H9 (cell line): ENCODE results near the gene HERC6. TPM values are rescaled to one million over a fixed set of nuclear protein-coding genes. Genes with fewer than 3 reads are reported as not detected.

Experiments used
- DNase-seq: peaks from one replicate; pipeline ENCODE4 v3.0.0-alpha.2; 2017
- H2AFZ ChIP-seq: one replicate; pipeline ENCODE4 v1.6.1; 2013; ENCODE audit warnings: mild to moderate bottlenecking, low read length, control low read depth, moderate library complexity
- H2AK5ac ChIP-seq: 2 replicates; pipeline ENCODE4 v1.6.1; 2013; ENCODE audit warnings: low read length, control low read depth, mixed read lengths; ENCODE audit not compliant: insufficient read length
- H2BK120ac ChIP-seq: one replicate; pipeline ENCODE4 v1.6.1; 2013; ENCODE audit warnings: low read depth, mild to moderate bottlenecking, low read length, control low read depth, inconsistent platforms; ENCODE audit not compliant: poor library complexity, severe bottlenecking
- H2BK12ac ChIP-seq: 2 replicates; pipeline ENCODE4 v1.6.1; 2013; ENCODE audit warnings: low read length, control low read depth, mixed read lengths, low read depth; ENCODE audit not compliant: insufficient read length
- H2BK15ac ChIP-seq: 2 replicates; pipeline ENCODE4 v1.6.1; 2013; ENCODE audit warnings: low read depth, low read length, control low read depth
- H2BK20ac ChIP-seq: one replicate; pipeline ENCODE4 v1.6.1; 2013; ENCODE audit warnings: low read depth, mild to moderate bottlenecking, low read length, control low read depth, inconsistent platforms; ENCODE audit not compliant: poor library complexity, severe bottlenecking
- H2BK5ac ChIP-seq: 2 replicates; pipeline ENCODE4 v1.6.1; 2013; ENCODE audit warnings: low read length, control low read depth, mixed read lengths; ENCODE audit not compliant: insufficient read length
- H3K14ac ChIP-seq: 2 replicates; pipeline ENCODE4 v1.6.1; 2013; ENCODE audit warnings: low read length, control low read depth; ENCODE audit not compliant: insufficient read depth
- H3K18ac ChIP-seq: 2 replicates; pipeline ENCODE4 v1.6.1; 2013; ENCODE audit warnings: low read depth, mild to moderate bottlenecking, mixed read lengths, low read length, control low read depth; ENCODE audit not compliant: insufficient read length
- H3K23ac ChIP-seq: 2 replicates; pipeline ENCODE4 v1.6.1; 2013; ENCODE audit warnings: low read length, control low read depth, mixed read lengths, low read depth; ENCODE audit not compliant: insufficient read length
- H3K23me2 ChIP-seq: 2 replicates; pipeline ENCODE4 v1.6.1; 2013; ENCODE audit warnings: low read depth, mild to moderate bottlenecking, mixed read lengths, low read length, control low read depth; ENCODE audit not compliant: insufficient read length, poor library complexity, severe bottlenecking
- H3K27ac ChIP-seq: 2 replicates; pipeline ENCODE4 v1.5.1; 2013; ENCODE audit warnings: low read length, control low read depth, mixed read lengths, low read depth; ENCODE audit not compliant: insufficient read length
- H3K27me3 ChIP-seq: 2 replicates; pipeline ENCODE4 v1.6.1; 2013; ENCODE audit warnings: low read length, control low read depth, inconsistent platforms; ENCODE audit not compliant: insufficient read depth
- H3K4ac ChIP-seq: 2 replicates; pipeline ENCODE4 v1.6.1; 2013; ENCODE audit warnings: low read depth, mild to moderate bottlenecking, control low read depth, inconsistent platforms, low read length, moderate library complexity
- H3K4me1 ChIP-seq: 2 replicates; pipeline ENCODE4 v1.6.1; 2013; ENCODE audit warnings: low read length, control low read depth, inconsistent platforms; ENCODE audit not compliant: insufficient read depth
- H3K4me2 ChIP-seq: 2 replicates; pipeline ENCODE4 v1.6.1; 2013; ENCODE audit warnings: low read length, control low read depth, mixed read lengths; ENCODE audit not compliant: insufficient read length, insufficient read depth
- H3K56ac ChIP-seq: 2 replicates; pipeline ENCODE4 v1.6.1; 2013; ENCODE audit warnings: low read depth, mild to moderate bottlenecking, mixed read lengths, low read length, control low read depth; ENCODE audit not compliant: insufficient read length
- H3K79me1 ChIP-seq: 2 replicates; pipeline ENCODE4 v1.6.1; 2013; ENCODE audit warnings: low read depth, mild to moderate bottlenecking, moderate library complexity, low read length, control low read depth, inconsistent platforms; ENCODE audit not compliant: insufficient read depth, poor library complexity, severe bottlenecking
- H3K79me2 ChIP-seq: 2 replicates; pipeline ENCODE4 v1.6.1; 2013; ENCODE audit warnings: low read length, control low read depth, inconsistent platforms; ENCODE audit not compliant: insufficient read depth
- H3K9ac ChIP-seq: 2 replicates; pipeline ENCODE4 v1.6.1; 2013; ENCODE audit warnings: low read length, control low read depth, mixed read lengths; ENCODE audit not compliant: insufficient read length; ENCODE audit errors: extremely low read depth
- H3K9me3 ChIP-seq: one replicate; pipeline ENCODE4 v1.6.1; 2013; ENCODE audit warnings: low read depth, low read length, inconsistent platforms; ENCODE audit not compliant: control insufficient read depth
- H3T11ph ChIP-seq: one replicate; pipeline ENCODE4 v1.6.1; 2013; ENCODE audit warnings: mild to moderate bottlenecking, low read length, control low read depth, inconsistent platforms
- H4K20me1 ChIP-seq: one replicate; pipeline ENCODE4 v1.6.1; 2013; ENCODE audit not compliant: control insufficient read depth, insufficient read length, insufficient read depth
- H4K5ac ChIP-seq: 2 replicates; pipeline ENCODE4 v1.6.1; 2013; ENCODE audit warnings: low read depth, mild to moderate bottlenecking, mixed read lengths, low read length, control low read depth; ENCODE audit not compliant: insufficient read length
- H4K8ac ChIP-seq: replicated peaks from 2 replicates; pipeline ENCODE4 v1.6.1; 2013; ENCODE audit warnings: low read length, control low read depth, mixed read lengths, low read depth; ENCODE audit not compliant: insufficient read length
- H4K91ac ChIP-seq: 2 replicates; pipeline ENCODE4 v1.6.1; 2013; ENCODE audit warnings: low read depth, mild to moderate bottlenecking, moderate library complexity, mixed read lengths, low read length, control low read depth; ENCODE audit not compliant: insufficient read length
- H3K27ac Mint-ChIP-seq, 3 experiments: 2 replicates in 2 of 3; 3 replicates in 1 of 3; pipeline ENCODE4 v1.8.0; 2020 to 2021; ENCODE audit warnings: mixed read lengths in 3 of 3, mild to moderate bottlenecking in 1 of 3, moderate library complexity in 1 of 3
- H3K27me3 Mint-ChIP-seq: 2 replicates; pipeline ENCODE4 v1.8.0; 2021; ENCODE audit warnings: low read depth, mild to moderate bottlenecking, moderate library complexity, mixed read lengths
- H3K36me3 Mint-ChIP-seq, 3 experiments: 2 replicates in 2 of 3; 3 replicates in 1 of 3; pipeline ENCODE4 v1.8.0; 2020 to 2021; ENCODE audit warnings: low read depth in 3 of 3, mixed read lengths in 3 of 3; ENCODE audit not compliant: insufficient read depth in 1 of 3
- H3K4me1 Mint-ChIP-seq, 2 experiments: 2 replicates each; pipeline ENCODE4 v1.8.0; 2020; ENCODE audit warnings: mixed read lengths in 2 of 2
- H3K4me3 Mint-ChIP-seq, 2 experiments: 2 replicates in 1 of 2; 3 replicates in 1 of 2; pipeline ENCODE4 v1.8.0; 2020 to 2021; ENCODE audit warnings: mild to moderate bottlenecking in 2 of 2, mixed read lengths in 2 of 2, moderate library complexity in 1 of 2
- H3K9me3 Mint-ChIP-seq, 2 experiments: 2 replicates in 1 of 2; 3 replicates in 1 of 2; pipeline ENCODE4 v1.8.0; 2020; ENCODE audit warnings: mild to moderate bottlenecking in 2 of 2, mixed read lengths in 2 of 2, moderate library complexity in 1 of 2
- CTCF ChIP-seq: fragments of 200-600 bp; sonication (generic); conservative IDR thresholded peaks from 3 replicates; pipeline ENCODE4 v1.8.0; 2021; ENCODE audit warnings: antibody characterized with exemption, mild to moderate bottlenecking
- WGBS: extraction: QIAGEN DNeasy Blood & Tissue Kit; methylation state at CpG from one replicate; pipeline ENCODE4 v1.1.7; 2013; ENCODE audit warnings: missing lambda C conversion rate, low lambda C conversion rate, mixed read lengths; ENCODE audit not compliant: insufficient read length; ENCODE audit errors: extremely low coverage; 5-methylcytosine and 5-hydroxymethylcytosine counted together
- total RNA-seq: library from RNA; stranded (reverse); gene quantifications from 2 replicates; pipeline ENCODE4 v1.2.1, GENCODE V29; 2021

The HERC6 gene
- total RNA-seq, 1 experiment from 2014 or later, result 8.2 TPM

- no peaks in the 10 kb centered on the region for H3K4me1 Mint-ChIP-seq
- no peaks in the 10 kb centered on the region for H3K9me3 Mint-ChIP-seq
- Histone ChIP-seq H2BK20ac (no peak overlapping the region), H2BK15ac (no peak overlapping the region), H2AFZ (no peak overlapping the region), H4K8ac (no peak overlapping the region), H3T11ph (no peak overlapping the region), H3K23ac (no peak overlapping the region), H3K27me3 (no peaks in the 10 kb centered on the region), H3K14ac (no peak overlapping the region), H2BK12ac (no peak overlapping the region), H2AK5ac (no peak overlapping the region), H3K9me3 (no peaks in the 10 kb centered on the region), H3K4me1 (no peaks in the 10 kb centered on the region), H3K23me2 (no peaks in the 10 kb centered on the region), H3K9ac (no peak overlapping the region), H3K27ac (no peak overlapping the region), H2BK120ac (no peak overlapping the region), H3K4ac (no peak overlapping the region), H3K79me2 (no peaks in the 10 kb centered on the region), H4K5ac (no peak overlapping the region), H3K79me1 (no peaks in the 10 kb centered on the region), H3K56ac (no peak overlapping the region), H4K20me1 (no peaks in the 10 kb centered on the region), H2BK5ac (no peak overlapping the region), H3K4me2 (no peak overlapping the region), H4K91ac (no peak overlapping the region), H3K18ac (no peak overlapping the region)
- WGBS, result no CpG with 5 or more reads among the region's 3 CpGs
- H3K4me3 Mint-ChIP-seq, result no peak overlapping the region
- no peaks in the 10 kb centered on the region for H3K27me3 Mint-ChIP-seq
- no peak for DNase-seq
- TF ChIP-seq CTCF, result no peak
- no peak overlapping the region for H3K27ac Mint-ChIP-seq
- H3K36me3 Mint-ChIP-seq, result no peaks in the 10 kb centered on the region
Measured at GRCh38 chr4:88418411-88418810, 39.8 kb downstream of the HERC6 start.
